Activated CD4-positive, CD25-positive, alpha-beta regulatory T cell (primary cell): ENCODE data around the gene SH3RF1.

ENCODE experiments used
- DNase-seq, 4 experiments: peaks; one replicate each; lab custom pipeline; 2025; lab: John Stamatoyannopoulos, UW

SH3RF1 gene

DNA sequence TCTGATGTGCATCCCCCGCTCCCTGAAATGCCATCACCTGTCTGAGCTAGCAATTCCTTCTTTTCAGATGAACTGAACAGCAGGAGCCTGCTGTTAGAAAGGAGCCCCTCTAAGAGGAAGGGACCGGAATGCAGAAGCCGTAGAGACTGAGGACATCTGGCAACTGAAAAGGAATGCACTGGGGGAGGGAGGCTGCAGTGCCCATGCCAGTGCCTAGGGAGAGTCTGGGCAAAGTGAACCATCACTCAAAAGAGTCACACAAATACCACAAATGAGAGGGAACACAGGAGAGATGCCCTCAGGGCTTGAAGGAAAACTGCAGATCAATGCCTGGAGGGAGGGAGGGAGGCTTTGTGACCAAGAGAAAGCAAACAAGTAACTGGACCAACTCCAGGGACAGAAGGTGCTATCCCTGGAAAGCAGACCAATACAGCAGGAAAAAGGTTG is 166.8 kb downstream of the SH3RF1 start:
- no peak for DNase-seq

- no peak for DNase-seq
These were observed 168.7 kb downstream of the SH3RF1 start for GRCh38 chr4:169102026-169102425.

DNA sequence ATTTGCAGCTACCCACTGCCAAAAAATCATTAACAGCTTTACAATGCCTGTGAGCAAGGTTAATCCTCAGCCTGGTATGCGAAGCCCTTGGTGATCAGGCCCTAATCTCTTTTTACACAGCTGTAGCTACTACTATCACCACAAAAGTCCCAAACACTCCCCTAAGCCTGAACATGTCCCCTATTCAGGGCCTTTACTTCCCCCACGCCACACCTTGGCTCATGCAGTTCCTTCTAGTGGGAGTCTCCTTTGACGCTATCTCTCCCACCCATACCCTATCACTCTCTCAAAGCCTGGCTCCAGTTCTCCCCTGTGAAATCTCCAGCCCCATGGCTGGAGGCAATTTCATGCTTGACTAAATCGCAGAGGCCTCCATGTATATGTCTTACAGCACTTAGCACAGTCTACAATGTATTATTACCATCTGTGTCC is 170.1 kb downstream of the SH3RF1 start:
- DNase-seq: no peak

DNA sequence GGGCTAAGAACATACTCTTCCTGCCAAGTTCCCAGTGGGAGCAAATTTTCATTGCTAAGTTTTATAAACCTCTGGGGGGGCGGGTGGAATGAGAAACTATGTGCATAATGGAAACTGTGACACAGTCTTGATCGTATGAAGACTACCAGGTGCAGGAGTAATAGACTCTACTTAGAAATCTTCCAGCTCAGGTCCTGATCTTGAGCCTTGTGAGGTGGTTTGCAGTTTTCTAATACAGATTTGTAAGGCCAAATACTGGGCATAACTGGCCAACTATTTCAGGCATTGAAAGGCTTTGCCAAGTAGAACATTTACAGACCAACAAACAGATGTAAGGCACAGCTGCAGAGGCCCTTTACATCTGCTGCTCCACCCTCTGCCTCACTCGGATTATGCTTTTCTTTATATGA is 171.0 kb downstream of the SH3RF1 start:
- no peak for DNase-seq

DNA sequence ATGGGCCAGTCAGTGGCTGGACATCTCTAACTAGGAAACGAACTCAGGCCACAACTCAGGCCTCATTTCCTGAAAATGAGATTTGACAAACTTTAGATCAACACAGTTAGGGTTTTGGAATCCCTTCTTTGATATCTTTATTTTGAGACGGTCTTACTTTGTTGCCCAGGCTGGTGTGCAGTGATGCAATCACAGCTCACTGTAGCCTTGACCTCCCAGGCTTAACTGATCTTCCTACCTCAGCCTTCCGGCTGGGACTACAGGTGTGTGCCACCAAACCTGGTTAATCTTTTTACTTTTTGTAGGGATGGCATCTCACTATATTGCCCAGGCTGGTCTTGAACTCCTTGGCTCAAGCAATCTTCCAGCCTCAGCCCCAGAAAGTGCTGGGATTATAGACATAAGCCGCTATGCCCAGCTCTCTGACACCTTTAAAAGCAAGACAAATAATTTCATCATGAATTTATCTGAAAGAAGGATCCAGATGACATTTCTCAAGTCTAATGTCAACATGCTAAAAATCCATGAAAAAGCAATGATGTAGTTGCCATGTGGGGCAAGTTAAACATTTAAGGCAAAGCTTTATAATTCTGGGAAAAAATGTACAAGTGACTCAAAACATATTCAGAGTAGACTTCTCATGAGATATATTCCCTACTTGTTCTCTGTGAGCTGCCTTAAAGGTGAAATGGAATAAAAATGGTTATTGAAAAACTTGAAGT is 171.6 kb downstream of the SH3RF1 start:
- no peak for DNase-seq

- DNase-seq: no peak
These were observed 172.2 kb downstream of the SH3RF1 start for GRCh38 chr4:169098532-169098931.

DNA sequence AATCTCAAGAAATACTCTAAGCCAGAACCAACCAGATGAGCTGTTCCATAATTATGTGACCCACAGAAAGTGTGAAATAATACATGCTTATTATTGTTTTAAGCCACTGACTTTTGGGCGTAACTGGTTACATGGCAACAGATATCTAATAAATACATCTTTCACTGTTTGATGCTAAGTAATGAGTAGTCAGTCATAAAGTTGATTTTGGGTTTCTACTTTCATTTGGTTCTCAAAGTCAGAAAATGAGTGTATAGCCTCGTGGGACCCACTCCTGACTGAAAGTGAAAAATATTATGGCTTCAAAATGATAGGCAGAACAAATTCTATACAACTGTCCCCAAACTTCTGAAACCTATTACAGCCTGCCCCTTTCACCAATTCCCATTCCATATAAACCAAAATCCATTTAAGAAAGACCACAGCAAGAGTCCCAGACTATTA is 172.7 kb downstream of the SH3RF1 start:
- no peak for DNase-seq

GRCh38 chr4:169096221-169096620 is 174.5 kb downstream of the SH3RF1 start:
- no peak for DNase-seq

- no peak for DNase-seq
These were observed 176.0 kb downstream of the SH3RF1 start for GRCh38 chr4:169094656-169095231.

DNA sequence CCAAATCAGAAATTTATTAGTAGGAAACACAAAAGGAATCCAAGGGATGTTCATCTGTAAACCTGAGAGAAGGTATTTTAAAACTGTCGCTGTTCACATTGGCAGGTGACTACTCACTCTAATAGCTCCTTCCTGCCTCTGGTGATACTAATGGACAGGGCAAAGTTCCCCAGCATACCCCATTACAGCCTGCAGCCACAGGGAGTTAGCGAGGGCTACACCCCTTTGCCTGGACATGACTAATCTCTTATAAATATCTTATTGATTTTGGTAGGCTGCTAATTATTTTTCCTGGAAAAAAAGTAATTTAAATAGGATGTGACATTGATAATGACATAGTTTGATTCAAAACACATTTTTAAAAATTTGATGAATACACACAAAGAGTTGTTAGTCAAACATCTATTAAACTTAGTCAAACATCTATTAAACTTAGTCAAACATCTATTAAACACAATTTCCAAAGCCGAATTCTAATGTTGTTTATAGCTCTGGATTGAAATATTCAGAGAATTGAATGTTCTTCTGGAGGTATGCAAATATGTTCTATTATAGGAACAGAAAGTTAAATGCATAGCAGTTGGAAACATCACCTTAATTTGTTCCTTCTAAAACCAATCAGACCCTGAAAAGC is 177.8 kb downstream of the SH3RF1 start:
- DNase-seq: no peak

- DNase-seq: no peak
These were observed 180.1 kb downstream of the SH3RF1 start for GRCh38 chr4:169090484-169091215.

GRCh38 chr4:169089004-169089403 is 181.8 kb downstream of the SH3RF1 start:
- no peak for DNase-seq

- DNase-seq: no peak
These were observed 185.8 kb downstream of the SH3RF1 start for GRCh38 chr4:169084954-169085353.

GRCh38 chr4:169080981-169081380 is 189.8 kb downstream of the SH3RF1 start:
- no peak for DNase-seq

DNA sequence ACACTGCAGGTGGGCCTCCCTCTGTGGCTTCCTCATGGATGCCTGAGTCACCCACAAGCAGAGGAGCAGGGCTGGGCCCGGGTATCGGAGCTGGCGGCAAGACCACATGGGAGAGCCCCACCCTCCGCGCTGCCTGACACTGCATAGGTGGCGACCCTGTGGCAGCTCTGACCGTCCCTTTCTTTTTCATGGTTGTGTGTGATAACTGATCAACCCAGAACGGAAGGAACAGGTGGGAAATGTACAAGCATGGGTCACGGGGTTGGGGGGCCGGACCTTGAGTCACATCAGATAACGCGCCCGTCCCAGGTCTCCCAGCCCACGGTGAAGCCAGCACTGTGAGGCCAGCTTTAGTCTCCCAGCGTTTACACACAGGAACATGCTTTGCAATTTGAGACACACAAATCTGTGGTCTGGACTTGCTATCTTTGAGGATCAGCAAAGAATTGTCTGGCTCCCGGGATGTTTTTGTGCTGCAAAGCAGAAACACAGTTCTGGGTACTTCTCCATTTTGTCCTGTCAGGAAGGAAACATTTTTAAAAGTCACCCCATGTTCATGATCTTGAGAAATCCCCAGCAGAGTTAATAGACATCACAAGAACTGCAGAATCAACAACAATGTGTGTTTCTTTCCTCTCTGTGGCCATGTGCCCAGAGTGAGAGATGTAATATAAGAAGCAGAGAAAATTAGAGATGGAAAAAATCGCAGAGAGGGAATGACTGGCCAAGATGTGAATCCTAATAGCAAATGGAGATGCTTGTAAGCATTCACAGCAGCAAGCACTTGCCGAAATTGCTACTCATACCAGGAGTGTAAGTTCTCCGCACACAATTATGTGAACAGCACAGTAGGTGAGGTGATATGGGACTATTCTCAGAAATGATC is 190.6 kb downstream of the SH3RF1 start:
- DNase-seq: no peak

DNA sequence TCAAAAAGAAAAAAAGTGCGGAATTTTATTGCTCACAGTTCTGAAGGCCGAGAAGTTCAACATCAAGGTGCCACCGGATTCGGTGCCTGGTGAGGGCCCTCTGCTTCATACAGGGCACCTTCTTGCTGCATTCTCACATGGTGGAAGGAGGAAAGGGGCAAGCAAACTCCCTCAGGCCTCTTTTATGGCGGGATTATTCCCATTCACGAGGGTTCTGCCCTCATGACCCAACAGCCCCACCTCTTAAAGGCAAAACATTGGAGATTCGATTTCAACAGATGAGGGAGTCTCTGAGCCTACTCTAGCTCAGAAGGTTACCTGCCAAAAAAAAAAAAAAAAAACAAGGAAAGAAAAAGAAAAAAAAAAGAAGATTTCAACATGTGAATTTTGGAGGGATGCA is 196.6 kb downstream of the SH3RF1 start:
- DNase-seq: no peak

DNA sequence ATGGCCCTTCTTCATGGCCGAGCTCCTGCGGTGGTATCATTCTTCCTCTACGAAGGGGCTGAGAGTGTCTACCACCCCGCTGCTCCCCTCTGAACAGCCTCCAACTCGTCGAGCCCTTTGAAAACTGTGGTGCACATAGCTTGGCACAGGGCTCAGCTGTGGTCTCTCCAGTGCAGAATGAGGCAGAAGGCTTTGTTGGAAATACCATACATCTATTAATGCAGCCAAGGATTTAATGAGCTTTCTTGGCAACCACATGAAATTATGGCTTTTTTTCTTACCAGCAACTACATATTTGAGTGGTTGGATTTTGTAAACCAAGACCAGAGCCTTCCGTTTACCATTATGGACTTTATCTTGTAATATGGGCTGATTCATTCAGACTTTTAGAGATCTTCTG is 199.0 kb downstream of the SH3RF1 start:
- DNase-seq: no peak

- DNase-seq: no peak
These were observed 199.9 kb downstream of the SH3RF1 start for GRCh38 chr4:169070895-169071218.

GRCh38 chr4:169070071-169070894 is 200.5 kb downstream of the SH3RF1 start:
- DNase-seq: no peak

- no peak for DNase-seq
These were observed 202.3 kb downstream of the SH3RF1 start for GRCh38 chr4:169068423-169068822.

DNA sequence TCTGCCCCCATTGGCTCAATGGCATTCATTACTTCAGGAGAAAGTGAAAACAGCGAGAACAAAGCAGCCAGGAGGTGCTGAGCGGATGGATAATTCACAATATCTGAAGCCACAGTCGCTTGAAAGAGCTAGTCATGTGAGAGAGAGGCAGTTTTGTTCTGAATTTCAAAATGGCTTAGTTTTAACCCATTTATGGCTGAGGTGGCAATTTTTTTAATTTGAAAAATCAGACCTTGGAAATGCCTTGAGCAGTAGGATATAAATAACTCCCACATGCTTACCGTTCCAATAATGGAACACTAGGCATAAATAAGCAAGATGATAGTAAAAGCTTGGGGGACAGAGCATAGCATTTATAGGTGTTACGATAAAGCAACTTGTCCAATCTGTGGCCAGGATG is 203.8 kb downstream of the SH3RF1 start:
- no peak for DNase-seq
